BLaER1 treated with 17β-estradiol and CSF1 and Interleukin-3, amounts not matched to agents 10 nM and 100 nM (cell line): ENCODE measurements around the gene CLASRP.

Source experiments
- H3K27ac ChIP-seq, 11 experiments: shearing (Covaris generic); formaldehyde crosslinking; 2 replicates each; pipeline ENCODE4 v1.8.1; 2022
- H3K27me3 ChIP-seq, 11 experiments: shearing (Covaris generic); formaldehyde crosslinking; 2 replicates each; pipeline ENCODE4 v1.8.1; 2022
- H3K36me3 ChIP-seq, 11 experiments: shearing (Covaris generic); formaldehyde crosslinking; 2 replicates each; pipeline ENCODE4 v1.8.1; 2022
- H3K4me1 ChIP-seq, 10 experiments: shearing (Covaris generic); formaldehyde crosslinking; 2 replicates each; pipeline ENCODE4 v1.8.1; 2022
- H3K4me2 ChIP-seq, 11 experiments: shearing (Covaris generic); formaldehyde crosslinking; 2 replicates each; pipeline ENCODE4 v1.8.1; 2022
- H3K4me3 ChIP-seq, 10 experiments: shearing (Covaris generic); formaldehyde crosslinking; 2 replicates each; pipeline ENCODE4 v1.8.1; 2022
- H3K9ac ChIP-seq, 11 experiments: shearing (Covaris generic); formaldehyde crosslinking; 2 replicates each; pipeline ENCODE4 v1.8.1; 2022
- H3K9me3 ChIP-seq, 11 experiments: shearing (Covaris generic); formaldehyde crosslinking; replicated peaks in 1 of 11; 2 replicates each; pipeline ENCODE4 v1.8.1; 2022
- H4K20me1 ChIP-seq, 11 experiments: shearing (Covaris generic); formaldehyde crosslinking; 2 replicates each; pipeline ENCODE4 v1.8.1; 2022
- Cebpa-rat ChIP-seq, 11 experiments: shearing (Covaris generic); IDR thresholded peaks; 2 replicates each; pipeline ENCODE4 v1.8.1; 2022

Gene CLASRP

GRCh38 chr19:45037393-45038169 is 1.3 kb upstream of the CLASRP start:
- H3K4me2 ChIP-seq, result peak overlapping the region in 3 of 11 experiments; percentile 94 to 98 (median 96); a peak in 3 of 22 replicates
- peak overlapping the region in 7 of 11 experiments; percentile 90 to 99 (median 96); a peak in 4 of 22 replicates for H3K9ac ChIP-seq
- TF ChIP-seq Cebpa-rat (IDR thresholded peaks at IDR 0.05), result no peak
- peaks cover 55 to 82% (median 77%) of the 10 kb centered on the region in 11 experiments for H3K36me3 ChIP-seq
- peaks cover 32 to 41% (median 35%) of the 10 kb centered on the region in 11 experiments; a peak in 21 of 22 replicates for H4K20me1 ChIP-seq
- peaks cover 23 to 39% (median 35%) of the 10 kb centered on the region in 10 experiments for H3K4me1 ChIP-seq
- no peaks in the 10 kb centered on the region for H3K27me3 ChIP-seq
- peak overlapping the region in 2 of 11 experiments; percentile 90 to 95; a peak in 3 of 22 replicates for H3K27ac ChIP-seq
- H3K4me3 ChIP-seq, result no peak overlapping the region
- H3K9me3 ChIP-seq, result peaks cover 0 to 8% (median 6%) of the 10 kb centered on the region in 11 experiments; a peak in 12 of 22 replicates

- H3K27ac ChIP-seq, result peak overlapping the region in 7 of 11 experiments; percentile 87 to 99 (median 98); a peak in 13 of 22 replicates
- no peak for TF ChIP-seq Cebpa-rat (IDR thresholded peaks at IDR 0.05)
- H3K36me3 ChIP-seq, result peaks cover 62 to 85% (median 78%) of the 10 kb centered on the region in 11 experiments
- peaks cover 0 to 6% (median 6%) of the 10 kb centered on the region in 11 experiments; a peak in 12 of 22 replicates for H3K9me3 ChIP-seq
- peak overlapping the region; percentile 90 to 99 (median 97) for H3K9ac ChIP-seq
- H3K4me3 ChIP-seq, result peak overlapping the region; percentile 81 to 98 (median 91)
- peak overlapping the region; percentile 83 to 100 (median 98) for H3K4me2 ChIP-seq
- H3K4me1 ChIP-seq, result peaks cover 23 to 59% (median 36%) of the 10 kb centered on the region in 10 experiments
- peaks cover 57 to 62% (median 61%) of the 10 kb centered on the region in 11 experiments; a peak in 21 of 22 replicates for H4K20me1 ChIP-seq
- no peaks in the 10 kb centered on the region for H3K27me3 ChIP-seq
Measured at GRCh38 chr19:45040059-45040771, 1.4 kb downstream of the CLASRP start.

GRCh38 chr19:45041125-45041524 is 2.3 kb downstream of the CLASRP start:
- Histone ChIP-seq H3K36me3 (peaks cover 62 to 85% (median 78%) of the 10 kb centered on the region in 11 experiments), H3K9me3 (no peaks in the 10 kb centered on the region), H3K9ac (peak overlapping the region; percentile 90 to 99 (median 97); a peak in 16 of 22 replicates), H4K20me1 (peaks cover 66 to 71% (median 70%) of the 10 kb centered on the region in 11 experiments), H3K4me2 (peak overlapping the region; percentile 83 to 100 (median 98); a peak in 20 of 22 replicates), H3K27ac (peak overlapping the region in 5 of 11 experiments; percentile 0 to 99 (median 98); a peak in 8 of 22 replicates), H3K4me3 (peak overlapping the region in 6 of 10 experiments; percentile 81 to 98 (median 87); a peak in 7 of 20 replicates), H3K4me1 (peaks cover 27 to 68% (median 45%) of the 10 kb centered on the region in 10 experiments), H3K27me3 (no peaks in the 10 kb centered on the region)
- no peak for TF ChIP-seq Cebpa-rat (IDR thresholded peaks at IDR 0.05)

GRCh38 chr19:45045671-45046353 is 7.0 kb downstream of the CLASRP start:
- Histone ChIP-seq H3K9ac (peak overlapping the region; percentile 32 to 64 (median 59); a peak in 19 of 22 replicates), H3K36me3 (peaks cover 78 to 87% (median 83%) of the 10 kb centered on the region in 11 experiments), H4K20me1 (peaks cover 86 to 100% (median 99%) of the 10 kb centered on the region in 11 experiments), H3K4me3 (no peak overlapping the region), H3K4me2 (peak overlapping the region; percentile 52 to 89 (median 75); a peak in 20 of 22 replicates), H3K4me1 (peaks cover 24 to 84% (median 51%) of the 10 kb centered on the region in 10 experiments), H3K9me3 (no peaks in the 10 kb centered on the region), H3K27ac (peak overlapping the region in 10 of 11 experiments; percentile 22 to 79 (median 69); a peak in 18 of 22 replicates), H3K27me3 (no peaks in the 10 kb centered on the region)
- no peak for TF ChIP-seq Cebpa-rat (IDR thresholded peaks at IDR 0.05)

GRCh38 chr19:45046355-45046754 is 7.5 kb downstream of the CLASRP start:
- H4K20me1 ChIP-seq, result peaks cover 86 to 100% (median 99%) of the 10 kb centered on the region in 11 experiments
- no peaks in the 10 kb centered on the region for H3K27me3 ChIP-seq
- no peak for TF ChIP-seq Cebpa-rat (IDR thresholded peaks at IDR 0.05)
- no peaks in the 10 kb centered on the region for H3K9me3 ChIP-seq
- H3K9ac ChIP-seq, result peak overlapping the region; percentile 32 to 64 (median 59); a peak in 21 of 22 replicates
- peak overlapping the region; percentile 52 to 89 (median 75) for H3K4me2 ChIP-seq
- H3K4me3 ChIP-seq, result no peak overlapping the region
- H3K27ac ChIP-seq, result peak overlapping the region in 10 of 11 experiments; percentile 22 to 79 (median 69); a peak in 19 of 22 replicates
- peaks cover 22 to 84% (median 50%) of the 10 kb centered on the region in 10 experiments for H3K4me1 ChIP-seq
- peaks cover 78 to 87% (median 83%) of the 10 kb centered on the region in 11 experiments for H3K36me3 ChIP-seq

- Histone ChIP-seq H3K4me2 (peak overlapping the region; percentile 52 to 89 (median 75)), H3K4me1 (peaks cover 31 to 84% (median 46%) of the 10 kb centered on the region in 10 experiments), H3K36me3 (peaks cover 77 to 87% (median 83%) of the 10 kb centered on the region in 11 experiments), H4K20me1 (peaks cover 86 to 100% (median 99%) of the 10 kb centered on the region in 11 experiments), H3K4me3 (peak overlapping the region in 5 of 10 experiments; percentile 14 to 42 (median 25); a peak in 7 of 20 replicates), H3K27me3 (no peaks in the 10 kb centered on the region), H3K9ac (peak overlapping the region; percentile 32 to 64 (median 59); a peak in 21 of 22 replicates), H3K27ac (peak overlapping the region in 10 of 11 experiments; percentile 56 to 79 (median 69); a peak in 21 of 22 replicates), H3K9me3 (no peaks in the 10 kb centered on the region)
- TF ChIP-seq Cebpa-rat (IDR thresholded peaks at IDR 0.05), result 0 out of 22 replicates have a peak, but pooled peaks of 1 of the 11 experiments have one; percentile 47
Measured at GRCh38 chr19:45047188-45047797, 8.4 kb downstream of the CLASRP start.

GRCh38 chr19:45049073-45049736 is 10.4 kb downstream of the CLASRP start:
- Histone ChIP-seq H3K4me1 (peaks cover 33 to 74% (median 47%) of the 10 kb centered on the region in 10 experiments), H3K36me3 (peaks cover 77 to 87% (median 83%) of the 10 kb centered on the region in 11 experiments), H3K4me2 (no peak overlapping the region), H3K27ac (peak overlapping the region in 5 of 11 experiments; percentile 44 to 79 (median 74); a peak in 10 of 22 replicates), H3K9me3 (no peaks in the 10 kb centered on the region), H3K27me3 (no peaks in the 10 kb centered on the region), H3K4me3 (no peak overlapping the region), H4K20me1 (peaks cover 88 to 100% (median 99%) of the 10 kb centered on the region in 11 experiments), H3K9ac (peak overlapping the region in 7 of 11 experiments; percentile 3 to 31 (median 24); a peak in 6 of 22 replicates)
- TF ChIP-seq Cebpa-rat (IDR thresholded peaks at IDR 0.05), result no peak
